Suprapubic skin (tissue), 4 donors: ENCODE results near the gene TIGD3. TPM values are rescaled to one million over a fixed set of nuclear protein-coding genes. Genes with fewer than 3 reads are reported as not detected.

Experiments used
- DNase-seq, 2 donors: peaks; one replicate each; pipeline ENCODE4 v3.0.0-alpha.2; 2019; ENCODE audit warnings: low spot score in 2 of 2
- H3K27ac ChIP-seq: fragments of 200-600 bp; sonication (generic); one replicate; pipeline ENCODE4 v1.5.1; 2019
- H3K27me3 ChIP-seq: fragments of 200-600 bp; sonication (generic); one replicate; pipeline ENCODE4 v1.5.1; 2019
- H3K36me3 ChIP-seq: fragments of 200-600 bp; sonication (generic); one replicate; pipeline ENCODE4 v1.5.1; 2019
- H3K4me1 ChIP-seq: fragments of 200-600 bp; sonication (generic); one replicate; pipeline ENCODE4 v1.5.1; 2019
- H3K4me3 ChIP-seq: fragments of 200-600 bp; sonication (generic); one replicate; pipeline ENCODE4 v1.5.1; 2019; ENCODE audit warnings: mild to moderate bottlenecking
- H3K9me3 ChIP-seq: fragments of 200-600 bp; sonication (generic); one replicate; pipeline ENCODE4 v1.5.1; 2019
- CTCF ChIP-seq, 2 donors: fragments of 200-600 bp in 1 of 2; fragments of 450-650 bp in 1 of 2; sonication (generic) in 1 of 2; IDR thresholded peaks; one replicate each; pipeline ENCODE4 v1.5.1; 2016 to 2019; ENCODE audit warnings: antibody characterized with exemption in 2 of 2, mild to moderate bottlenecking in 1 of 2, moderate library complexity in 1 of 2
- EP300 ChIP-seq: sonication (generic); formaldehyde crosslinking; IDR thresholded peaks from one replicate; pipeline ENCODE4 v1.6.1; 2017; ENCODE audit warnings: antibody characterized with exemption
- POLR2A ChIP-seq, 2 donors: fragments of 450-650 bp; IDR thresholded peaks; one replicate each; pipeline ENCODE4 v1.6.1; 2017; ENCODE audit warnings: antibody characterized with exemption in 2 of 2, mild to moderate bottlenecking in 2 of 2, moderate library complexity in 2 of 2
- POLR2AphosphoS5 ChIP-seq, 3 donors: sonication (generic); formaldehyde crosslinking; IDR thresholded peaks; one replicate each; pipeline ENCODE4 v1.6.1; 2017; ENCODE audit warnings: antibody characterized with exemption in 3 of 3
- WGBS: methylation state at CpG from one replicate; pipeline ENCODE4 v1.1.5; 2018; 5-methylcytosine and 5-hydroxymethylcytosine counted together
- total RNA-seq, 4 donors: library from RNA; depleted of rRNA; stranded (reverse); fragments of >200 nt; gene quantifications; one replicate each; pipeline ENCODE4 v1.1.0, GENCODE V29; 2016

The TIGD3 gene
- total RNA-seq, 4 donors from 2014 or later = 0.32 to 0.76 (median 0.64) TPM; not detected in 1

GRCh38 chr11:65315204-65315865 lies 39.2 kb upstream of the TIGD3 start:
- H3K4me1 ChIP-seq = peaks cover 57% of the 10 kb centered on the region
- no peaks in the 10 kb centered on the region for H3K36me3 ChIP-seq
- DNase-seq = peak; percentile 88 to 89
- TF ChIP-seq POLR2AphosphoS5 (IDR thresholded peaks at IDR 0.05) (no peak), CTCF (IDR thresholded peaks at IDR 0.05) (peak; percentile 78 to 94)
- H3K27ac ChIP-seq = peak overlapping the region; percentile 87
- WGBS = 0% methylated on average over 1 of the region's 59 CpGs
- H3K27me3 ChIP-seq = no peaks in the 10 kb centered on the region
- H3K9me3 ChIP-seq = no peaks in the 10 kb centered on the region
- peak overlapping the region; percentile 78 for H3K4me3 ChIP-seq

GRCh38 chr11:65315866-65316226 lies 38.7 kb upstream of the TIGD3 start:
- H3K27ac ChIP-seq = peak overlapping the region; percentile 87
- 14% methylated on average over 8 of the region's 8 CpGs for WGBS
- peak overlapping the region; percentile 78 for H3K4me3 ChIP-seq
- H3K4me1 ChIP-seq = peaks cover 53% of the 10 kb centered on the region
- H3K9me3 ChIP-seq = no peaks in the 10 kb centered on the region
- DNase-seq = no peak
- no peaks in the 10 kb centered on the region for H3K27me3 ChIP-seq
- TF ChIP-seq EP300 = no peak
- TF ChIP-seq CTCF (IDR thresholded peaks at IDR 0.05) = peak in 1 of 2 donors; percentile 11
- TF ChIP-seq POLR2AphosphoS5 (IDR thresholded peaks at IDR 0.05) = no peak
- TF ChIP-seq POLR2A (IDR thresholded peaks at IDR 0.05) = no peak
- H3K36me3 ChIP-seq = peaks cover 3% of the 10 kb centered on the region

GRCh38 chr11:65316227-65317024 lies 38.1 kb upstream of the TIGD3 start:
- Histone ChIP-seq H3K4me3 (peak overlapping the region; percentile 78), H3K9me3 (no peaks in the 10 kb centered on the region), H3K4me1 (peaks cover 54% of the 10 kb centered on the region), H3K27ac (peak overlapping the region; percentile 87), H3K27me3 (no peaks in the 10 kb centered on the region), H3K36me3 (peaks cover 9% of the 10 kb centered on the region)
- TF ChIP-seq POLR2AphosphoS5 (IDR thresholded peaks at IDR 0.05) (peak in 2 of 3 donors; percentile 15 to 85), POLR2A (IDR thresholded peaks at IDR 0.05) (no peak)
- 13% methylated on average over 18 of the region's 20 CpGs for WGBS
- DNase-seq = peak; percentile 90 to 91

- peaks cover 14% of the 10 kb centered on the region for H3K36me3 ChIP-seq
- peak; percentile 87 to 89 for DNase-seq
- no peaks in the 10 kb centered on the region for H3K9me3 ChIP-seq
- H3K4me1 ChIP-seq = peaks cover 59% of the 10 kb centered on the region
- H3K27ac ChIP-seq = peak overlapping the region; percentile 87
- TF ChIP-seq EP300 (no peak), POLR2AphosphoS5 (IDR thresholded peaks at IDR 0.05) (no peak), POLR2A (IDR thresholded peaks at IDR 0.05) (no peak), CTCF (IDR thresholded peaks at IDR 0.05) (no peak)
- no peaks in the 10 kb centered on the region for H3K27me3 ChIP-seq
- H3K4me3 ChIP-seq = peak overlapping the region; percentile 78
- WGBS = 12% methylated on average over 8 of the region's 13 CpGs
These were observed 37.3 kb upstream of the TIGD3 start for GRCh38 chr11:65317025-65317786.

- Histone ChIP-seq H3K36me3 (peaks cover 14% of the 10 kb centered on the region), H3K4me3 (no peak overlapping the region), H3K9me3 (no peaks in the 10 kb centered on the region), H3K4me1 (peaks cover 43% of the 10 kb centered on the region), H3K27me3 (no peaks in the 10 kb centered on the region), H3K27ac (no peak overlapping the region)
- no peak for DNase-seq
- 82% methylated on average over 21 of the region's 22 CpGs for WGBS
- TF ChIP-seq POLR2AphosphoS5 (IDR thresholded peaks at IDR 0.05) = no peak
- TF ChIP-seq POLR2A (IDR thresholded peaks at IDR 0.05) = no peak
- TF ChIP-seq EP300 = no peak
- TF ChIP-seq CTCF (IDR thresholded peaks at IDR 0.05) = no peak
These were observed 34.0 kb upstream of the TIGD3 start for GRCh38 chr11:65320386-65321075.
